ENCODE data around the gene BLVRB.
"Not testable (repeated sequence)": the region's sequence is repeated elsewhere in the genome, so short reads cannot be mapped to it uniquely, and the experiment has no call there.

DNA sequence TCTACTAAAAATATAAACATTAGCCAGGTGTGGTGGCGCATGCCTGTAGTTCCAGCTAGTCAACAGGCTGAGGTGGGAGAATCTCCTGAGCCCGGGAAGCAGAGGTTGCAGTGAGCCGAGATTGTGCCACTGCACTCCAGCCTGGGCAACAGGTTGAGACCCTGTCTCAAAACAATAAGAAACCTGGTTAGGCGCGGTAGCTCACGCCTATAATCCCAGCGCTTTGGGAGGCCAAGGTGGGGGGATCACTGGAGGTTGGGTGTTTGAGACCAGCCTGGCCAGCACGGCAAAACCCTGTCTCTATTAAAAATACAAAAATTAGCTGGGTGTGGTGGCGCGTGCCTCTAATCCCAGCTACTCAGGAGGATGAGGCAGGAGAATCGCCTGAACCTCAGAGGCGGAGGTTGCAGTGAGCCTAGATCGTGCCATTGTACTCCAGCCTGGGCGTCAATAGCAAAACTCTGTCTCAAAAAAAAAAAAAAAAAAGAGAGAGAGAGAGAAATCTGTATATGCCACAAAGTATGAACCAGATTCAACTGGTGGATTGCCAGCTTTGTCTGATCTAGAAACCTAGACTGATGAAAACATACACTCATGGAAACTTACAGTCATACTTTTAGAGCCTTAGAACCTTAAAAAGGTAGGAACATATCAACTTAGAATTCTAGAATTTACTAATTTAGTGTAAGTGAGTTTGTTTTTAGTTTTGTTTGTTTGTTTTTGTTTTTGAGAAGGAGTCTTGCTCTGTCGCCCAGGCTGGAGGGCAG lies 10.5 kb upstream of the BLVRB start:
- TF ChIP-seq, protein P1, sequence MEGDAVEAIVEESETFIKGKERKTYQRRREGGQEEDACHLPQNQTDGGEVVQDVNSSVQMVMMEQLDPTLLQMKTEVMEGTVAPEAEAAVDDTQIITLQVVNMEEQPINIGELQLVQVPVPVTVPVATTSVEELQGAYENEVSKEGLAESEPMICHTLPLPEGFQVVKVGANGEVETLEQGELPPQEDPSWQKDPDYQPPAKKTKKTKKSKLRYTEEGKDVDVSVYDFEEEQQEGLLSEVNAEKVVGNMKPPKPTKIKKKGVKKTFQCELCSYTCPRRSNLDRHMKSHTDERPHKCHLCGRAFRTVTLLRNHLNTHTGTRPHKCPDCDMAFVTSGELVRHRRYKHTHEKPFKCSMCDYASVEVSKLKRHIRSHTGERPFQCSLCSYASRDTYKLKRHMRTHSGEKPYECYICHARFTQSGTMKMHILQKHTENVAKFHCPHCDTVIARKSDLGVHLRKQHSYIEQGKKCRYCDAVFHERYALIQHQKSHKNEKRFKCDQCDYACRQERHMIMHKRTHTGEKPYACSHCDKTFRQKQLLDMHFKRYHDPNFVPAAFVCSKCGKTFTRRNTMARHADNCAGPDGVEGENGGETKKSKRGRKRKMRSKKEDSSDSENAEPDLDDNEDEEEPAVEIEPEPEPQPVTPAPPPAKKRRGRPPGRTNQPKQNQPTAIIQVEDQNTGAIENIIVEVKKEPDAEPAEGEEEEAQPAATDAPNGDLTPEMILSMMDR (IDR thresholded peaks at IDR 0.05) = not testable (repeated sequence)
- not testable (repeated sequence) for TF ChIP-seq ELF1 (IDR thresholded peaks at IDR 0.05); SIN3A (IDR thresholded peaks at IDR 0.05; ENCODE audit: borderline replicate concordance, low read depth, low read length); POLR2AphosphoS5 (IDR thresholded peaks at IDR 0.05; ENCODE audit: low read depth, low read length); RAD21 (IDR thresholded peaks at IDR 0.05; ENCODE audit: low read length); TAF1 (IDR thresholded peaks at IDR 0.05; ENCODE audit: borderline replicate concordance, low read depth, low read length); EP300 (IDR thresholded peaks at IDR 0.05; ENCODE audit: borderline replicate concordance in 1 of 2, low read depth in 1 of 2, low read length in 1 of 2); YY1 (IDR thresholded peaks at IDR 0.05; ENCODE audit: low read depth); GATA2 (CRISPR knock-in tag; IDR thresholded peaks at IDR 0.05)
- TF ChIP-seq, protein P2, sequence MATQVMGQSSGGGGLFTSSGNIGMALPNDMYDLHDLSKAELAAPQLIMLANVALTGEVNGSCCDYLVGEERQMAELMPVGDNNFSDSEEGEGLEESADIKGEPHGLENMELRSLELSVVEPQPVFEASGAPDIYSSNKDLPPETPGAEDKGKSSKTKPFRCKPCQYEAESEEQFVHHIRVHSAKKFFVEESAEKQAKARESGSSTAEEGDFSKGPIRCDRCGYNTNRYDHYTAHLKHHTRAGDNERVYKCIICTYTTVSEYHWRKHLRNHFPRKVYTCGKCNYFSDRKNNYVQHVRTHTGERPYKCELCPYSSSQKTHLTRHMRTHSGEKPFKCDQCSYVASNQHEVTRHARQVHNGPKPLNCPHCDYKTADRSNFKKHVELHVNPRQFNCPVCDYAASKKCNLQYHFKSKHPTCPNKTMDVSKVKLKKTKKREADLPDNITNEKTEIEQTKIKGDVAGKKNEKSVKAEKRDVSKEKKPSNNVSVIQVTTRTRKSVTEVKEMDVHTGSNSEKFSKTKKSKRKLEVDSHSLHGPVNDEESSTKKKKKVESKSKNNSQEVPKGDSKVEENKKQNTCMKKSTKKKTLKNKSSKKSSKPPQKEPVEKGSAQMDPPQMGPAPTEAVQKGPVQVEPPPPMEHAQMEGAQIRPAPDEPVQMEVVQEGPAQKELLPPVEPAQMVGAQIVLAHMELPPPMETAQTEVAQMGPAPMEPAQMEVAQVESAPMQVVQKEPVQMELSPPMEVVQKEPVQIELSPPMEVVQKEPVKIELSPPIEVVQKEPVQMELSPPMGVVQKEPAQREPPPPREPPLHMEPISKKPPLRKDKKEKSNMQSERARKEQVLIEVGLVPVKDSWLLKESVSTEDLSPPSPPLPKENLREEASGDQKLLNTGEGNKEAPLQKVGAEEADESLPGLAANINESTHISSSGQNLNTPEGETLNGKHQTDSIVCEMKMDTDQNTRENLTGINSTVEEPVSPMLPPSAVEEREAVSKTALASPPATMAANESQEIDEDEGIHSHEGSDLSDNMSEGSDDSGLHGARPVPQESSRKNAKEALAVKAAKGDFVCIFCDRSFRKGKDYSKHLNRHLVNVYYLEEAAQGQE (IDR thresholded peaks at IDR 0.05; ENCODE audit: low read depth, low read length) = not testable (repeated sequence)

Measured in SK-N-SH (cell line).